ENCODE results near the gene GLRX2. TPM values are rescaled to one million over a fixed set of nuclear protein-coding genes. Genes with fewer than 3 reads are reported as not detected.

GLRX2 gene, protein sequence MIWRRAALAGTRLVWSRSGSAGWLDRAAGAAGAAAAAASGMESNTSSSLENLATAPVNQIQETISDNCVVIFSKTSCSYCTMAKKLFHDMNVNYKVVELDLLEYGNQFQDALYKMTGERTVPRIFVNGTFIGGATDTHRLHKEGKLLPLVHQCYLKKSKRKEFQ
- total RNA-seq (2014; rRNA removed; shearing (Covaris generic)), result 25.8 and 29.2 TPM in 2 replicates

DNA sequence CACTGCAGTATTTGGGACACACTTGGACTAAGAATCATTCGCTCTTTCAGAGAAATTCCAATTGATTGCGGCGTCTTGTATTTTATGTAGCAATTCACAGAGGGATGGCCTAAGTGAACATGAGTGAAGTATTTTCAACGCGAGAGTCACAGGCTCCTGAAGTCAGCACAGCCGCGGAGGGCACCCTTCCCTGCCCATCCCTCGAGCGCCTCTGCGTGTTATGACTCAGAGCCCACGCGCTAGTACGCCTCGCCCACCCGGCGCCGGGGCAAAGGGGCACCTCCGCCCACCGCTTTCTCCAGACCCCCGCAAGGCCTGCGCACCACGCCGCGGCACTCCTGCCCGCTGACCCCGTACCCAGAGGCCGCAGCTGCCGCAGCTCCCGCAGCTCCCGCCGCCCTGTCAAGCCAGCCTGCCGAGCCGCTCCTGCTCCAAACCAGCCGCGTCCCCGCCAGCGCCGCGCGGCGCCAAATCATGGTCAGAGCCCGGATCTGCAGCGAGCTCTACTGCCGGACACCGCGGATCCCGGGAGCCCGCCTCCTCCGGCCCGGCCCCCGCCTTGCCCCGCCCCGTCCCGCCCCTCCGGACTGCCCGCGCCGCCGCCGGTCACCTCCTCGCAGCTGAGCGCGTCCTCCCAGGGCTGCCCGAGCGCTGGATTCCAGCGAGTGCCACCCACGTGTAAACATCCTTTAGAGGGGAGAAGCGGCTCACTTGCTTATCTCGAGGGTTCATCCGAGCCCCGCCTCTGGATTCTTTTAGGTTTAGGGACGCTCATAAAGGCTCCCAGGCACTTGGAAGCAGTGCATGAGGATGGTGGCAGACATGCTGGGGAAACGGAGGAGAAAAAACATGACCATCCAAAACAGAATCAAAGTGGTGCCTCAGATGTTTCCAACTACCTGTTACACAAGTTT, at the start of gene GLRX2:
TSS of gene GLRX2 (minus strand) at position 508 of the 914 bp plus-strand sequence. CDS start at position 476, 32 bp downstream.
- H3K27ac ChIP-seq, result peak within 1 kb of the TSS; percentile 81
- no peaks in the 10 kb centered on the region for H3K9me3 ChIP-seq (replicated peaks)

DNA sequence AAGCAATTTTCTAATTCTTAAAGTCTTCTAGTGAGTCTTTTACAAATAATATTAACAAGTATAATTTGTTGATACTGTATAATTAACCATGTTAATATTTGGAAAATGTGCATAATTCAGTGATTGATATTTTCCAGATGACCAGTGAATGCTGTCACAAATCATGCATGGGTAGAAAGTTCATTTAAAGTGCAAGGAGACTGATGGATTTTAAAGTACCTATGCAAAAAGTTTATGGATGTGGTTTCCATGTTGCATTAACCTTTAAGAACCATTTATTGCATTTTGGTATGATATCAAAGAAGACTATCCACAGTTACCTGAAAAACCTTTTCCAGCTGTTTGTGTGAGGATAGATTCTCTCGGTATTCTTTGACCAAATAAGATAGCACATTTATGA, 39.8 kb upstream of the GLRX2 start:
- Histone ChIP-seq H3K27me3 (no peaks in the 10 kb centered on the region), H3K9me3 (replicated peaks) (no peaks in the 10 kb centered on the region), H3K27ac (no peak overlapping the region), H3K36me3 (peaks cover 8% of the 10 kb centered on the region), H3K4me1 (no peaks in the 10 kb centered on the region), H3K4me3 (no peak overlapping the region)
- DNase-seq, result no peak

More for the DNA sequence above, at the start of gene GLRX2:
- H3K27me3 ChIP-seq, result no peaks in the 10 kb centered on the region
- peaks cover 4% of the 10 kb centered on the region; the same call in 1 of the 2 replicates for H3K4me1 ChIP-seq
- peak; percentile 77 to 85 for DNase-seq
- peaks cover 6% of the 10 kb centered on the region; the same call in 1 of the 2 replicates for H3K36me3 ChIP-seq
- H3K4me3 ChIP-seq, result peak within 1 kb of the TSS; percentile 91

DNA sequence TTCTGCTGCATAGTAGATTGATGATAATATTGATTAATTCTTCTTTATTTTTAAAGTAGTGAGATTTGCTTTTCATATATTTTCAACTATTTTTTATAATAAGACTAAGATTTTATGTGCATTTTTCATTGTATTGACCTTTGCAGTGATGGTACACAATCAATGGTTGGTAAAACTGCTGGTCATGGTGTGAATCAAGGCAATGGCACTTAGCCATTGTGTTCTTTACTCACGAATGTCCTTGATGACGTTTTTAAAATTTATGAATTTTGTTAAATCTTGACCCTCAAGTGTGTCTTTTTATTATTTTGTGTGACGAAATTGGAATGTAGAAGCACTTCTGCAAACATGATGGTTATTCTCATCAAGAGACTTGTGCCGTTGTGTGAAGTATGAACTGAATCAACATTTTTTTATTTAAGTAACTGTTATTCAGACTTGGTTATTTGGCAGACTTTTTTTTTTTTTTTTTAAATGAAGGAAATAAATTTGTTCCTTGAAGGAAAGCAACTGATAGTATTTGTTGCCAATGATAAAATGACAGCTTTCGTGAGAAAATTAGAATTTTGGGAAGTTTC, 39.2 kb upstream of the GLRX2 start:
- no peak for DNase-seq
- Histone ChIP-seq H3K36me3 (peaks cover 11% of the 10 kb centered on the region), H3K4me1 (no peaks in the 10 kb centered on the region), H3K9me3 (replicated peaks) (no peaks in the 10 kb centered on the region), H3K4me3 (no peak overlapping the region), H3K27me3 (no peaks in the 10 kb centered on the region), H3K27ac (no peak overlapping the region)

DNA sequence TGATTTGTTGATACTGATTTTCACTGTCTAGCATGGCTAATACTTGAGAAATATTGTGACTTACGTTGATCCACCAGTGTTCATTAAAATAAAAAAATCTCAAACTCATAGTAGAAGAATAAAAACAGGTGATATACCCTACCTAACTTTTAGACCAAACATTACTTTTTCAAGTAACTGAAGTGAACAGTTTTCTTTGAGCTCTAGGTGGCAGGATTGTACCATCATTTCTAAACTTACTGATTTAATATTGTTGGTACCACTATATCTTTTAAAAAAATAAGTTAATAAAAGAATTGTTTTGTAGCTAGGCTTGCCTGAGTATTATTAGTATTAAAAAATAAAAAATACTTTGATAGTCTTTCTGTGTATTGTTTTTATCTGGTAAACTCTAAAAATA, 38.1 kb upstream of the GLRX2 start:
- Histone ChIP-seq H3K36me3 (peaks cover 9% of the 10 kb centered on the region), H3K27ac (no peak overlapping the region), H3K9me3 (replicated peaks) (no peaks in the 10 kb centered on the region), H3K4me3 (no peak overlapping the region), H3K27me3 (no peaks in the 10 kb centered on the region), H3K4me1 (no peaks in the 10 kb centered on the region)
- no peak for DNase-seq

DNA sequence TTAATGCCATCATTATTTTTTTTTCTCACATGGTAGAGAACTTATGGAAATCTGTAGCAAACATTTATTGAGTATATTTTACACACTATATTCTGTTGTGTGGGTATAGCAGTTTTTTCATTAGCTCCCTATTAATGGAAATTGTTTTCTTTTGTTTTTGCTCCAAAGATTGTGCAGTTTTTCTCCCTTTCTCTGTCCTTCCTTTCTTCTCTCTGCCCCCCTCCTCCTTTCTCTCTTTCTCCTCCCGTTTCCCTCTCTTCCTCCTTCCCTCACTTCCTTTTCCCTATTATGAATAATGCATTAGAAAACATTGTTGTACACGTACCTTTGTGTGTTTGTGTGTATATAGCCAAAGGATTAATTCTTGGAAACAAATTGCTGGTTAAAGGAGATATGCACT, 37.2 kb upstream of the GLRX2 start:
- no peak for DNase-seq
- Histone ChIP-seq H3K4me3 (no peak overlapping the region), H3K4me1 (no peaks in the 10 kb centered on the region), H3K27ac (no peak overlapping the region), H3K36me3 (peaks cover 12% of the 10 kb centered on the region), H3K27me3 (no peaks in the 10 kb centered on the region), H3K9me3 (replicated peaks) (no peaks in the 10 kb centered on the region)

DNA sequence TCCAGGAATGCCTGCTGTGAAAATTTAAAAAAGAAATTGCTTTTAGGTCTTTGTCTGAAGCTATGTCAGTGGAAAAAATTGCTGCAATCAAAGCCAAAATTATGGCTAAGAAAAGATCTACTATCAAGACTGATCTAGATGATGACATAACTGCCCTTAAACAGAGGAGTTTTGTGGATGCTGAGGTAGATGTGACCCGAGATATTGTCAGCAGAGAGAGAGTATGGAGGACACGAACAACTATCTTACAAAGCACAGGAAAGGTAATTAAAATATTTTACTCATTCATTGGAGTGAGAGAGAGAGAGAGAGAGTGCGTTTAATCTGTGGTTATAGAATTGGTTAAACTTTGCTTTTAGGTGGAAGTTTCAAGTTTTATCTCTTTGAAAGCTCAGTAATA, 36.6 kb upstream of the GLRX2 start:
- no peak for DNase-seq
- H3K4me3 ChIP-seq, result no peak overlapping the region
- H3K27ac ChIP-seq, result no peak overlapping the region
- H3K36me3 ChIP-seq, result peaks cover 15% of the 10 kb centered on the region
- no peaks in the 10 kb centered on the region for H3K9me3 ChIP-seq (replicated peaks)
- H3K4me1 ChIP-seq, result no peaks in the 10 kb centered on the region
- no peaks in the 10 kb centered on the region for H3K27me3 ChIP-seq

DNA sequence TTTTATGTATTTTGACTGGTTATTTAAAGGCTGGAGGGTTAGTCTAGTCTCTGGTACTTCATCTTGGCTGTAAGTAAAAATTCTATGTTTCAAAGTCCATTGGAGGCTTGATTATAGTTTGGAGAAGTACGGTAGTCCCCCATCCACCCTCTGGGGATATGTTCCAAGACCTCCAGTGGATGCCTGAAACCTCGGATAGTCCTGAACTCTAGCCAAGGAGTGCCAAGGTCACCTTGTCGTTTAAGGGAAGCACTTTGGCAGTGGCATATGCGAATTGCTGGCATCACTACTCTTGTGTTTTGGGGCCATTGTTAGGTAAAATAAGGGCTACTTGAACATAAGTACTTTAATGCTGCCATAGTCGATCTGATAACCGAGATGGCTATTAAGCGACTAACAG, 35.0 kb upstream of the GLRX2 start:
- DNase-seq, result no peak
- no peak overlapping the region for H3K27ac ChIP-seq
- no peaks in the 10 kb centered on the region for H3K9me3 ChIP-seq (replicated peaks)
- no peak overlapping the region for H3K4me3 ChIP-seq
- peaks cover 18% of the 10 kb centered on the region for H3K36me3 ChIP-seq
- no peaks in the 10 kb centered on the region for H3K4me1 ChIP-seq
- H3K27me3 ChIP-seq, result no peaks in the 10 kb centered on the region

DNA sequence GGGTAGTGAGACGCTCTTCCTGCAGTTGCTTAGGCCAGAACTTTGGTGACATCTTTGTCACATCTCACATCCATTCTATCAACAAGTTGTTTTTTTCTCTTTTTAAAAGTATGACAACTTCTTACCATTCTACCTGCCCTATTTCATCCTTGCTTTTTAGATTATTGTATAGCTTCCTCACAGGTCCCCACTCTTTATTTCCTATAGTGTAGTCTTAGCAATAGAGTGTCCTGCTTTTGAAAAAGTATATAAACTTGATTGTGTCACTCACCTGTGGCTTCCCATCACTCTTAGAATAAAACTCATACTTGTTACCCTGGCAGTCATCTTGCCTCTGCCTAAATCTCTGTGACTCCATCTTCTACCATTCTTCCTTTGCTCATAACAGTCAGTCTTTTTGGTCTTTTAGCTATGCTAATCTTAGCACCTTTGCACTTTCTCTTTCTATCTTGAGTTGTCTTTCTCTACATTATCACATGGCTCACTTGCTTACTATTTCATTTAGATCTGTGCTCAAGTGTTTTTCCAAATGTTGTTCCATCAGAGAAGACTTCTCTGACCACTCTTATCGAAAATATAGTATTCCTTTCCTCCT, 26.1 kb upstream of the GLRX2 start:
- Histone ChIP-seq H3K27ac (no peak overlapping the region), H3K4me3 (no peak overlapping the region), H3K9me3 (replicated peaks) (no peaks in the 10 kb centered on the region), H3K36me3 (peaks cover 22% of the 10 kb centered on the region), H3K27me3 (no peaks in the 10 kb centered on the region), H3K4me1 (no peaks in the 10 kb centered on the region)
- no peak for DNase-seq

DNA sequence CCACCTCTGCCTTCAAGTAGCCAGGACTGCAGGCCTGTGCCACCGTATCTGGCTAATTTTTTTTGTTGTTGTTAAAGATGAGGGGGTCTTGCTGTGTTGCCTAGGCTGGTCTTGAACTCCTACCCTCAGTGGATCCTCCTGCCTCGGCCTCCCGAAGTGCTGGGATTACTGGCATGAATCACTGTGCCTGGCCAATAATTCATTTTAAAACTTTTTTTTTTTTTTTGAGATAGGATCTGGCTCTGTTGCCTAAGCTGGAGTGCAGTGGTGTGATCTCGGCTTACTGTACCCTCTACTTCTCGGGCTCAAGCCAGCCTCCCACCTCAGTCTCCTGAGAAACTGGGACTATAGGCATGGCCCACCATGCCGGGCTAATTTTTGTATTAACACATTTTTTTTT, 20.2 kb upstream of the GLRX2 start:
- Histone ChIP-seq H3K4me1 (no peaks in the 10 kb centered on the region), H3K9me3 (replicated peaks) (no peaks in the 10 kb centered on the region)
- DNase-seq, result no peak

DNA sequence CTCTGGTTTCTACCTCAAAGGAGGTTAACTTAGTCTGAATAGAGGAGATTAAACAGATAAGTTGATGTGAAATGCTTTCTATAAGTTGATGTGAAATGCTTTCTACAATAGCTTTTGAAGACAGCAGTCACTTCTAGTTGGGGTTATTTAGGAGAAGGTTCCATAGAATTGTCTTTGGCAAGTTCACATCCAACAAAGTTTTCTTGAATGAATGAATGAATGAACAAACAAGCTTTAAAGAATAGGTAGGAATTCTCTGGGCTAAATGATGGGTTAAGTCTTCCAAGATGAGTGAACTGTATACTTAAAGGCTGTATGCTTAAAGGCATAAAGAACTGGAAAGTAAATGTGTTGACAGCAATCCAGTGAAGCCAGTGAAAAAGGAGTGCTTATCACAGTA, 18.5 kb upstream of the GLRX2 start:
- Histone ChIP-seq H3K4me1 (no peaks in the 10 kb centered on the region), H3K4me3 (no peak overlapping the region), H3K36me3 (peaks cover 8% of the 10 kb centered on the region), H3K9me3 (replicated peaks) (no peaks in the 10 kb centered on the region), H3K27me3 (no peaks in the 10 kb centered on the region), H3K27ac (no peak overlapping the region)
- no peak for DNase-seq

More for the DNA sequence above, 20.2 kb upstream of the GLRX2 start:
- no peak overlapping the region for H3K27ac ChIP-seq
- H3K27me3 ChIP-seq, result no peaks in the 10 kb centered on the region
- no peak overlapping the region for H3K4me3 ChIP-seq
- H3K36me3 ChIP-seq, result peaks cover 11% of the 10 kb centered on the region

DNA sequence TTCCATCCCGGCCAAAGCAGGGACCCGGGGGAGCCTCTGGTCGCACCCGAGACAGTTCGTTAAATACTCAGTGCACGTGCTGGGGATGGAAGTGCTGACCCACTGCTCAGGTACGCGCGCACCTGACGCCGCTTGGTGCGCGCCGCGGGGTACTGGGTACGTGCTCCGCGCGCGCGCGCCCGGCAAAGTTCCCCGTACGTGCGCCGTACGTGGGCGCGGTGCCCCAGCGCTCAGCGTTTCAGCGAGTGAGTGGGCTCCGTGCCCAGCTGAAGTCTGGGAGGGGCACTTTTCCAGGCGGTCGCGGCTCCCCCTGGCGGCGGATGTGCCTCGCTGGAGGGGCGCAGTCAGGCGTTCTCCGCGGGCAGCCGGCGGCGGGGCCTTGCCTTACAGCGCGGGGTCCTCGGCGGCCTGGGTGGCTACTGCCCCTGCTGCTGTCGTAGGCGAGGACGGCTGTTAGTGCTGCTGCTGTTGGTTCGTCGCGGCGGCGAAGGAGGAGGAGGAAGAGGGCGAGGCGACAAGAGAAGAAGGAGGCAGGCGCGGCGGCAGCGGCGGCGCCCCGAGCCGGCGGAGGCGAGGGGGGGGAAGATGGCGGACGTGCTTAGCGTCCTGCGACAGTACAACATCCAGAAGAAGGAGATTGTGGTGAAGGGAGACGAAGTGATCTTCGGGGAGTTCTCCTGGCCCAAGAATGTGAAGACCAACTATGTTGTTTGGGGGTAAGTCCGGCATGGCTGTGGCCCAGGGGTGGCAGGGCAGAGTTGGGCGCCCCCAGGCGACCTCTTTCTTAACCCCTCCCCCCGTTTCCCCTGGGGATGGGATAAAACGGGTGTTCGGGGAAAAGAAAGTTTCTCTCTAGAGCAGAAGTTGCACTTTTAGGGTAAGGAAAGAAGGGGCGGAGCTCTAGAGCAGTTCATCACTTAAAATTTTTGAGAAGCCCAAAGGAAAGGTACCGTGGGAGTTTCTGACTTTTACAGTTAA, 16.7 kb upstream of the GLRX2 start, which contains the start of gene CDC73:
TSS of gene CDC73 (plus strand) at position 416 of the 978 bp plus-strand sequence. CDS start at position 586, 170 bp downstream.
- Histone ChIP-seq H3K4me3 (peak within 1 kb of the TSS; percentile 75), H3K9me3 (replicated peaks) (no peaks in the 10 kb centered on the region), H3K27me3 (no peaks in the 10 kb centered on the region), H3K27ac (peak within 1 kb of the TSS; percentile 85), H3K36me3 (peaks cover 8% of the 10 kb centered on the region), H3K4me1 (no peaks in the 10 kb centered on the region)
- peak; percentile 90 to 92 for DNase-seq

DNA sequence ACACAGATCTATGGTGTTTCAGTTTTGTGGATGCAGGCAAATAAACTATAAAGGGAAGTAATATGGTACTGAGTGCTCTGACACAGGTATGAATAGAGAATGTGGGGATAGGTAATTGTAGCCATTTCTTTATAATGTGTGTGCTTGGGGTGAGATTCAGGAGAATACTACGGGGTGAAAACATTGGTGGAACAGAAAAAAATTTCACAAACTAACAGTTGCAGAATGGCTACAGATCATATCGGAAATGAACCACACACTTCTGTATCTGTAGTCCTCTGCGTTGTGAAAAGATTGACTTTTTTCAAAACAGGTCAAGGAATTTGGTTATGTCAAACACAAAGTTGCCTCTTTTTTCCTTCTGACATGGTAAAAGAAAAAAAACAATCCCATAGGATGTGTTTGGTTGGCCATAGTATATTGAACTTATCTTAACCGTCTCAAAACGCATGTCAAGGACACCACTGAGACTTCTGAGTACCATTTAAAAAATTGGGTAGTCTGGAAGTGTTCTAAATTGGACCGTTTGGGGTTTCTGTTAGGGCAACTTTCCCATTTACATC, 15.5 kb upstream of the GLRX2 start:
- Histone ChIP-seq H3K27me3 (no peaks in the 10 kb centered on the region), H3K27ac (no peak overlapping the region), H3K4me3 (no peak overlapping the region; the same call in 1 of the 2 replicates), H3K4me1 (no peaks in the 10 kb centered on the region), H3K9me3 (replicated peaks) (no peaks in the 10 kb centered on the region), H3K36me3 (no peaks in the 10 kb centered on the region)
- no peak for DNase-seq

DNA sequence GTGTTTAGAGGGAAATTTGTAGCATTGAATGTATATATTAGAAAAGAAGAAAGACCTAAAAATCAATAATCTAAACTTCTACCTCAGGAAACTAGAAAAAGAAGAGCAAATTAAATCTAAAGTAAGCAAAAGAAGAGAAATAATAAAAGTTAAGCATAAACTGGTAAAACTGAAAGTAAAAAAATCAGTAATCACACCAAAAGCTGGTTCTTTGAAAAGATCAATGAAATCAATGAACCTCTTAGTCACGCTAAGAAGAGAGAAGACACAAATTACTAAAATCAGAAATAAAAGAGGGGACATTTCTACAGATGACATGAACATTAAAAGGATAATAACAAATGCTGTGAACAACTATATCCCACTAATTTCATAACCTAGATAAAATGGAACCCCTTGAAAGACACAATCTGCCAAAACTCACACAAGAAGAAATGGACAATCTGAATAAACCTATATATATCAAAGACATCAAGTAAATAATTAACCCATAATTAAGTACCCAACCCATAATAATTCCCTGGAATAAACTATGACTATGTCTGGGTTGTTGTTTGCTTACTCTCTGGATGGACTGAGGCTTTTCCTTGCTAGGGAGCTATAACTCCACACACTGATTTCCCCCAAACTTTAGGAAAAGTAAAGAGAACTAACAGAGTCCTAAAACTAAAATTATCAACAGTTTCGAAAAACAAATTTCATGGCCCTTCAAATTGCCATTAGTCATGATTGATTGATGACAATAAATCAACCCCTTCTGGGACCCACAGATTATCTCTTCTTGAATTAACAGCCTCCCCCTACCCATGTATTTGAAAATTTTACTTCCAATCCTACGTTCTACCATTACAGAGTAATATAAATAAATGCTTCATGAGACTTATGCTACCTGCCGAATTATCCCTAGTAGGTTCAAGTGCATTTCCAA, 13.9 kb upstream of the GLRX2 start:
- Histone ChIP-seq H3K4me1 (0 out of 2 replicates have a peak, but pooled peaks cover 4% of the 10 kb centered on the region), H3K36me3 (no peaks in the 10 kb centered on the region), H3K27me3 (no peaks in the 10 kb centered on the region), H3K4me3 (no peak overlapping the region), H3K9me3 (replicated peaks) (no peaks in the 10 kb centered on the region), H3K27ac (no peak overlapping the region)
- DNase-seq, result no peak

Measured in SJCRH30 (cell line).